Stimulated activated CD4-positive, alpha-beta T cell treated with anti-CD3 and anti-CD28 coated beads, Interleukin-2, amount 100 ng/mL, for 48 hours (primary cell): ENCODE measurements around the gene PITPNC1.
"Not testable (repeated sequence)": the region's sequence is repeated elsewhere in the genome, so short reads cannot be mapped to it uniquely, and the experiment has no call there.

Experiments used
- DNase-seq, 2 donors: peaks; one replicate each; pipeline ENCODE4 v3.0.0-alpha.2; 2020

The PITPNC1 gene

DNA sequence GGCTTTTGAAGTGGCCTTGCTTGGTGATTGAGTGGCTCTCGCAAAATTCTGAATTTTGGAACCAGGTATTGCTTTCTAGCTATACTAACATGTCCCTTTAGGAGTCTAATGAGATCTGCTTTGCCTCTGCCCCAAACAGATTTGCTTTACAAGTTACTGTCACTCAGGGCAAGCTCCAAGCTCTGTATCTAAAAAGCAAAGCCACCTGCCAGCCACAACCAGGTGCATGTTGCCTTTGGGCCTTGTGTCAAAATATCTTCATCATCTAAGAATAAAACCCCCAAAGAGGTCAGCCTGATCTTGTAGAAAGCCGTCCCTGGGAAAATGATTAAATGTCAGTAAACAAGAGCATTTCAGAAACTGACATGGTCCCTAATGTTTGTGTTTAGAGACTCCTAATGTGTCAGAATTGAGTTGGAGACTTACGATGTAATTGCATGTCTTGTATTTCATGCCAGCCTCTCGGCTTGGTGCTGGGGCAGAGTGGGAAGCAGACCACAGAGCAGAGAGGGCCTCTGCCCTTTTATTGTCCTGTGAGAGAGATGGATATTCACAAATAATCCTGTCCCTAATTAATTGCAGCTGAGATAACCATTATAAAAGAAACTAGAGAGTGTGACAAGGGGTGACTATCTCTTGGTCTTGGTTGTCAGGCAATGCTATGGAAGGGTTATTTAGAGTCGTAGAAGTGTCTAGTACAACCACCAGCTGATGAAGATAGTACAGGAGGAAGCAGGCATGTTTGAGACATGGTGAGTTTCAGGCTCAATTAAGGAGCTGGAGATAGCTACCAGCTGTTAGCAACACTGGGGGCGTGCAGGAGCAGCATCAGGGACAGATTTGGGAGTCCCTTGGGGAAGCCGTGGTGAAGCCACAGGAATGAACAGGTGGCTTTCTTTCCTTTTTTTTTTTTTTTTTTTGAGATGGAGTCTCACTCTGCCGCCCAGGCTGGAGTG is 90.7 kb downstream of the PITPNC1 start:
- DNase-seq: no peak

DNA sequence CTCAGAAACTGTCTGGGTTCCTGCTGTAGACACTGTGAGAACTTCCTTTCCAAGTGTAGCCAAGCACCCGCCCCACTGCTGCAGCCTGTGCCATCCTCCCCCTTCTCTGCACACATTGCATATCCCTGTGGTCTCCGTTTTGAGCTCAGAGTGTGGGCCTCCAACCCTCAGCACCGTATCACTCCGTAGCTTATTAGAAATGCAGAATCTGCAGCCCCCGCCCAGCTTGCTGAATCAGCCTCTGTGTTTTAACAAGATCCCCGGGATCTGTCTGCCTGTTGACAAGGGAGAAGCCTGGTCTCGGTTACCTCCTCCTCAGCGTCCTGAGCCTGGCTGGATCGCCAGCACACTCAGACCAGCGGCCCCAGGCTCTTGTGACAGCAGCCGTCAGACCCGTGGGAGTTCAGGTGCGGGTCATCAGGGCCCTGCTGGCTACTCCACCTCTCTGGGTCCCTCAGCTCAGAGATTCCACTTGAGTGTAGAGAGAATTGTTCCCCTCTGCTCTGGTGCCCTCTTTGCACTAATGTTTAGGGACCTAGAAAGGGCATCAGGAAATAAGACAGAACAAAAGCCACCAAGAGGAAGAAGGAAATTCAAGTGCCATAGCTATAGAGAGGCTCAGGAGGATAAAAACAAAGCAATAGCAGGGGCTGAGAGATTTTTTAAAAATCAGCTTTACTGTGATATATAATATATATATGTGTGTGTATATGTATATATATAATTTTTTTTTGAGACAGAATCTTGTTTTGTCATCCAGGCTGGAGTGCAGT is 92.3 kb downstream of the PITPNC1 start:
- peak in 1 of 2 donors; percentile 33 for DNase-seq

DNA sequence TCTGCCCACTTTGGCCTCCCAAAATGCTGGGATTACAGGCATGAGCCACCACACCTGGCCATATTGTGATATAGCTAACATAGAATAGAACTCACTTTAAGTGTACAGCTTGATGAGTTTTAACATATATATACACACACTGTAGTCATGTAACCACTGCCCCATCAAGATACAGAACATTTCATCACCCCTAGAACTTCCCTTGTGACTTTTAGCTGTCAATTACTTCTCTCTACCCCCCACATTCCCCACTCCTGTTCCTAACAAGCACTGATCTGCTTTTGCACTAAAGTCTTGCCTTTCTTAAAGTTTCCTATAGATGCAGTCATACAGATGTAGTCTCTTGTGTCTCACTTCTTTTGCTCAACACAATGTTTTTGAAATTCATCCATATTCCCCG is 93.1 kb downstream of the PITPNC1 start:
- no peak for DNase-seq

DNA sequence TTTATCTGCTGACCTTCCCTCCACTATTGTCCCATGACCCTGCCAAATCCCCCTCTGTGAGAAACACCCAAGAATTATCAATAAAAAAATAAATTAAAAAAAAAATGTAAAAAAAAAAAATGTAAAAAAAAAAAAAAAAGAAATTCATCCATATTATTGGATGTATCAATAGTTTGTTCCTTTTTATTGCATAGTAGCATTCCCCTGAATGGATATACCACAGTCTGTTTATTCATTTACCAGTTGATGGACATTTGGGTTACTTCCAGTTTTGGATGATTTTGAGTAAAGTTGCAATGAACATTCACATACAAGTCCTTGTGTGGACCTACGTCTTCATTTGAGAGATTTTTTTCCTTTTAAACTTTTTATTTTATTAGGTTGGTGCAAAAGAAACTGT is 94.0 kb downstream of the PITPNC1 start:
- no peak for DNase-seq

DNA sequence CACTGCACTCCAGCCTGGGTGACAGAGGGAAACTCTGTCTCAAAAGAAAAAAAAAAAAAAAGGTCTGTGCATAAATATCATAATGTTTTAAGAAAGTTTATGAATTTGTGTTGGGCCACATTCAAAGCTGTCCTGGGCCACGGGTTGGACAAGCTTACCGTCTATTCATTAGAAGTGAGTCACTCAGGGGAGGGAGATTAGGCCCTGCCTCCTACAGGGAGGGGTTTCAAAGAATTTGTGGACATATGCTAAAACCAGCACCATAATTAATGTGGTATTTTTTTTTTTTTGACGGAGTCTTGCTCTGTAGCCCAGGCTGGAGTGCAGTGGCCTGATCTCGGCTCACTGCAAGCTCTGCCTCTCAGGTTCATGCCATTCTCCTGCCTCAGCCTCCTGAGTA is 95.5 kb downstream of the PITPNC1 start:
- DNase-seq: not testable (repeated sequence)

DNA sequence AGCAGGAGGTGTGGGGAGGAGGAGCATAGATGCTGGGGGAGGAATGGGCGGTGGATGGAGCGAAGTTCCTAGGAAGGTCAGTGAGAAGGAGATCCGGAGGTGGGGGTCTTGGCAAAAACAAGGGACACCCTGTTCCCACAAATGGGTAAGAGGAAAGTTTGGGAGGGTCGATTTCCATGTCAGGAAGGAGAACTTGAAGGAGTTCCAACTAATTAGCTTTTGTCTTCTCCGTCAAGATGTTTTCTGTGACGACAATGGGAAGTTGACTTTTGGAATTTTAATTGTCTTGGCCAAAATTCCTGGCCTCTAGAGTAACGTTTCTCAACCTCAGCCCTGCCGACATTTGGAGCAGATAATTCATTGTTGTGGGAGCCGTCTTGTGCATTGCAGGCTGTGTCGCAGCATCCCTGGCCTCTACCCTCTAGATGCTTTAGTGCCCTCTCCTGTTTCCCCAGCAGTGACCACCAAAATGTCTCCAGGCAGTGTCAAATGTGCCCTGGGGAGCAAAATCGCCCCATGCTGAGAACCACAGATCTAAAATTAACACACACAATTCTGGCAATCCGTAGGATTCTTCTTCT is 97.1 kb downstream of the PITPNC1 start:
- DNase-seq: no peak

DNA sequence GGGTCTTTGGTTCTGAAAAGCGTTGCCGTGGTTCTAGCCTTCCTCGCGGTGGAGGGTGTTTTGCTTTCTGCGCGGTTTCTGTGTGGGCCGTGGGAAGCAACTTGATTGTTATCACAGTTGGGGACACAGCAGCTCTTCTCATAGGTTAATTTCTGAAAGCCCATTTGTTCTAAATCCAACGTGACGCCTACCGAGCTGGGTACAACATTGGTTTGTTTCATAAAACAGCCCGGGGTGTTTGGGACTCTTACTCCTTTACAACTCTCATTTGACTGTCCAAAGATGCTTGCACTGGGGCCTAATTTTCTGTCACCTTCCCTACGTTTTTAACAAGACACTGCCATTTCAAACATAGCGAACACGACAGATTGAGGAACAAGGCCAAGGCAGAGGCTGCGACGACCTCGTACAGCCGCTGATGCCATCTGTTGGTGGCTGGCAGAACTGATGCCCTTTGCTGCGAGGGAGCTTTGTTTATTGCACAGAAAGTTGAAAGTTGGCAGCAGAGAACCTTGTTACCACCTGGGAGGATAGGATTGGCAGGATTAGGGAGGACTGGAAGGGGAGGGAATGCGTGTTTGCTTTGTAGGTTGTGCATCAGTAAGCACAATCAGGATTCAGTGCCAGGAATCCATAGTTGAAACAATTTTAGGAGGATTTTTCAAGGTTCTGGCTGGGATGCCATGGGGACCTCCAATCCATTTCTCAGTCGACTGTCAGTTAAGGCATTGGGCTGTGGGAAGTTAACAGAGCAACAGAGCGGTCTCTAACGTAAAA is 98.3 kb downstream of the PITPNC1 start:
- DNase-seq: peak; percentile 74 to 77

DNA sequence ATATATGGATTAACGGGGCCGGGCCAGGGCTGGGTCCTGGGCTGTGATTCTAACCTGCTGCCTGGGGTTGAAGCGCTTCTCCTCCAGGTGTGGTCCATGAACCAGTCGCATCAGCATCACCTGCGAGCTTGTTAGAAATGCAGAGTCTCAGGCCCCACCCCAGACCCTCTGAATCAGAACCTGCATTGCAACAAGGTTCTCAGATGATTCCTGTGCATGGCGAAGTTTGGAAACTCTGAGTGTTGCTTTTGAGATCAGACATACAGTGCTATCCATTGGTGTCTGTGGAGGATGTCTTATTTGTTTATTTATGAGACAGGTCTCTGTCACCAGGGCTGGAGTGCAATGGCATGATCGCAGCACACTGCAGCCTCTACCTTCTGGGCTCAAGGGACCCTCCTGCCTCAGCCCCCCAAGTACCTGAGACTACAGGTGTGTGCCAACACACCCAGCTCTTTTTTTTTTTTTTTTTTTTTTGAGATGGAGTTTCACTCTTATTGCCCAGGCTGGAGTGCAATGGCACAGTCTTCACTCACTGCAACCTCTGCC is 99.8 kb downstream of the PITPNC1 start:
- no peak for DNase-seq

DNA sequence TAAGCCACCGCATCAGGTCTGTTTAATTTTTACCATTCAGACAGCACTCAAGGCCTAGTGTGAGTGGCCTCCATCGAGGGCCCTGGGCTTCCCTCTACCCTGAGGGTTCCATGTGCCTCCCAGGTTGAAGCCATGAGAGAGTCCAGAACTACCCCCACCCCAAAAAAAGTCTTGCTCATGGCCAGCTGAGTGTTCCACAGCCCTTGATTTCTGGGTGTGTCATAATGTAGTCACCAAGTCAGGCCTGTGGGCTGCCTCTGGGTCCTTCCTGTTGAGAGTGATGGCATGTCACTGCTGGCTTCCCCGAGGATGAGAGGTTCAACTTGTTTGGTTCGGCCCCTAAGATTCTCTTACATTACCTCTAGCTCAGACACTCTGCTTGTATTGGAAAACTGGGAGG is 100.6 kb downstream of the PITPNC1 start:
- peak; percentile 46 to 47 for DNase-seq

DNA sequence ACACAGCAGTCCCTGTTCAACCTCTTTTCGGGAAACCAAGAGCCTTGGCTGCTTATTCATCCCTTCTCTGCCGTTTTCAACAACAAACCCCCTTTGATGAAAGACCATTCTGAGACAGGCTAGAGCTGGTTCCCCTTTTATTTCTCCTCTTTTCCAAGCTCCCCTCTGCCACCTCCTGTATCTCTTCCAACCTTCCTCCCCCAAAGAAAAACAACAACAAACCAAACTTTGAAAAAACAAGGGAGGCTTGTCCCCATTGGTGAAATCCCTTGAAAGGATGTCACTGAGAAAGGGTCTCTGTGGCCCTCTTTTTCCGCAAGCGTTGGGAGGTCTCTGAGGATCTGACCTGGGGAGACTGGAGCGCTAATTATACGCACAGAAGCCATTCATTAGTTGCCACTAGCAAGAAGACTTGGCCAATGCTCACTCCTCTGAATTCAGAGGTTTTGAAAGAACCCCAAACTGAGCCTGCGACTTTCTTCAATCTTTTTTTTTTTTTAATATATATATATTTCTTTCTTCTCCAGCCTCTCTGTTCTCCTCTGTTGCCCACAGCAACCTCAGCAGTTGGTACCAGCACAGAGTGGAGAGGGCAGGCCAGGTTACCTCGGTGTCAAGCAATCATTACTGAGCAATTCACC is 101.4 kb downstream of the PITPNC1 start:
- DNase-seq: no peak

DNA sequence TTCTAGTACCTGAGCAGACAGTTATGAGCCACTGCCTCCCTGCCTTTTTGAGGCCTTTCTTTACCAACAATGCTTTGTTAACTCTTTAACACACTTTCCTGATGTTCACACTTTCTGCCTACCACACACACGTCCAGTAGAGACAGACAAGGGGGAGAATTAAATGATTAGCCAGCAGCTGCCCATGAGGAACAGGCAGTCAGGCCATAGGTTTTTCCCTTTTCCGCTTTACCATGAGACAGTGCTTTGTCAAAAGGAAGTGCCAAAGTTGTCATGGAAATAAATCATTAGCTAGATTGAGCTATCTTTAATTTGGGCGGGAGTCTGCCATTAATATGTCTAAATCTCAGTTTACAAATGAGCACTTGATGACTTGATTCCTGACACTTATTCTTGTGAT is 102.1 kb downstream of the PITPNC1 start:
- DNase-seq: no peak

DNA sequence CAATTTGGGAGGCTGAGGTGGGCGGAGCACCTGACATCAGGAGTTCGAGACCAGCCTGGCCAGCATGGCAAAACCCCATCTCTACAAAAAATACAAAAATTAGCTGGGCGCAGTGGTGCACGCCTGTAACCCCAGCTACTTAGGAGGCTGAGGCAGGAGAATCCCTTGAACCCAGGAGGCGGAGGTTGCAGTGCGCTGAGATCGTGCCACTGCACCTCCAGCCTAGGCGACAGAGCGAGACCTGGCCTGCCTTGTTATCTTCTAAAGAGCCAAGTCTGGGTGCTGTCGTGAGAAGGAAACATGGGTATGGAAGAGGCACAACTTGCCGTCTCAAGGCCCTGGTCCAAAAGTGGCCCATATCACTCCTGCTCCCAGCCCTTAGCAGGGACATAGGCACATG is 103.9 kb downstream of the PITPNC1 start:
- not testable (repeated sequence) for DNase-seq

DNA sequence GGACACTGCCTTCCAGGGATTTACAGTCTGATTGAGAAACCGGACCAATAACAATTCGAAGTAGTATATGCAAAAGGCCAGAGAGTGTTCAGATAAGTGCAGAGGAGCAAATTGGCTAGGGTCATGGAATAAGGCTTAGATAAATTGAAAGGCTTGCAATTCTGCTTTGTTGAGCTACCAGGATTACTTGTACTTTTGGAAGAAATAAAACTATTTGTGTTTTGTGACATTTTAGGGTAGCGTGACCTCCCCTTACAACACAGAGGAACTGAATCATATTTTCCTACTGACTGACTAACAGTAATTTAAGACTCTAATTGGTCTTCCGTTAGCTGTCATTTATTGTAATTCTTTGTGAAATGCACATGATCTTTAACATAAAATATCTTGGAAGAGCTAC is 104.7 kb downstream of the PITPNC1 start:
- no peak for DNase-seq

DNA sequence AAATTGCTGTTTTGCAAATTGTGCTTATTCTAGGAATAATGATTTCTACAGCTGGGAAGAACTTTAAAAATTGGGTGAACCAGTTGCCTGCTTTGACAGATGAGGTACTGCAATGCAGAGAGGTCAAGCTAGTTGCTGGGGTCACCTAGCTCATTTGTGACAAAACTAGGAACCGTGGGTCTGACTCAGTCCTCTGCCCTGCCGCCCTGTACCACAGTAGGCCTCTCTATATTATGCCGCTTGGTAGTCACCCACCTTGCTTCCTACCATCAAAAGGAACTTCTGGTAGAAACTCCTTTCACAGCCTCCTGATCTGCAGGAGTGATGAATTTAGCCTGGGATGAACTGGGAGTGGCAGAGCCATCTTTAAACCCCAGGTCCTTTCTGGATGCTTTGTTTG is 105.7 kb downstream of the PITPNC1 start:
- DNase-seq: no peak

DNA sequence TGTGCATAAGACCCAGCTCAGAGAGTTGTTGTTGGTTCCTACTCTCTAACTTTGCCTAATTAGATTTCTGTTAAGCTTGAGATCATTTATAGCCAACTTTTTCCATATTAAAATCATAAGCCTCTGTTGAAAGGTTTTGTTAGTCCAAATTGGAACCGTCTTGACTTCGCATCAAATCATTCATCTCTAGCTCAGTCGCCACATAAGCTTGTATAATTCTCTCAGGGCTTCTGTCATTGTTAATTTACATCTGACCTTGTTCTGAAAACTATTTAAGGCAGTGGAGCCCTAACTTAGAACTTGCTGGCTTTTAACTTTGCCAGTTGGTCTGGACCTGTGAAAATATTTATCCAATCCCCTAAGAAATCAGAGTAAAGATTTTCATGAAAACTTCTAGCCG is 107.2 kb downstream of the PITPNC1 start:
- no peak for DNase-seq

DNA sequence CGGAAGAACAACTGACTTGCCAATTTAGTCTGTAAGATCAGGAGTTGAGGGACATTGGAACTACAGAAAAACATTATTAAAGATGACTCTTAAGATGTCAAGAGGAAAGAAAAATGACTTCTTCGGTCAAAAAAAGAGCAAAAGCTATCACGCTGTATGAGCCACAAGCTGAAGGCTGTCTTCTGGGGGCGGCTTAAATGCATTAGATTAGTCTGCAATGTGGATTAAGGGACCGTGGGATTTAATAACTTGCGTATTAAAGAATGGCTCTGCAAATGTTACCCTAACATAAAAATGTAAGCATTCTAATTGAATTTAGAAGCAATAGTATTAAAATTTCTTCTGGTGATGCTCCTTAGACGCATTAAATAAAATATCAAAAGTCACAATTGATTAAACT is 108.6 kb downstream of the PITPNC1 start:
- DNase-seq: no peak

DNA sequence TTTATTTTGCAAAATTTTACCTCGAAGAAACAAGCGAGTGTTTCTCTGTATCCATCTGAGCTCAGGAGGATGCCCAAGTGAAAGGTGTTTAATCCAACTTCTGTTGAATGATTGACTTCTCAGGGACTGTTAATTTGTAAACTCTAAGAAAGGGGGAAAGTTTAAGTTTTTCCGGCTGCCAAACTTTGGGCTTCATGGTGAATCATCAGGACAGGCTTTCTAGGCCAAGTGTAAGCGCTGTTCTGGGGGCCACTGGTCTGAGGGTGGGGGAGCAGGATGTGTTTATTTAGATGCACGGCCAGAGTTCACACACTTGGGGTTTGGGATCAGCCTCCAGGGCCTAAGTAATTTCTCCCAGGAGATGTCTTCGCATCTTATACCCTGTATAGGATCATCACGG is 110.4 kb downstream of the PITPNC1 start:
- no peak for DNase-seq

DNA sequence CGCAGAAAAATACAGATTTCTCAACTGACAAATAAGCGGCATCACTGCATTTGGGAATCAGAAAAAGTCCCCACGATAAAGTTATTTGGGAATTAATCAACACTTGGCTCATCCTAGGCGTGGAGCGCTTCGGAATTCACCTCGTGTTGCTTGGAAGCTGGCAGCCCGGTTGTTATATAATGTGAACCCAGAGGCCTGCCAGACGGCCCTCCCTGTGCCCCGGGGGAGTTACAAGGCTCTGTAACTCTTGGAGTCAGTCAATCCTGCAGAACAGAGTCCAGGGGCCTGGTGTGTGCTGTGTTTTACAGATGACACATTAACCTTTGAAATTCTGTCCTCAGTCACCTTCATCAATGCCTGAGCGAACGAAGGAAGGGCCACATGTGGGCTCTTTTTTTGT is 111.1 kb downstream of the PITPNC1 start:
- DNase-seq: no peak

DNA sequence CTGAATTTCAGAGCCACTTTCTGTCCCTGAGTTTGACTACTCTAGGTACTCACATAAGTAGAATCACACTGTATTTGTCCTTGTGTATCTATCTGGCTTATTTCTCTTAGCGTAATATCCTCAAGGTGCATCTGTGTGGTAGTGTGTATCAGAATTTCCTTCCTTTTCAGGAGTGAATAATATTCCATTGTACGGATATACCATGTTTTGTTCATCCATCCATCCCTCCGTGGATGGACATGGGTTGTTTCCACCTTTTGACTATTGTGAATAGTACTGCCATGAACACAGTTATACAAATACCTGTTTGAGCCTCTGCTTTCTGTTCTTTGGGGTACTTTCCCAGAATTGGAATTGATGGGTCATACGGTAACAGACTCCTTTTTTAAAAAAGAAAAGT is 111.7 kb downstream of the PITPNC1 start:
- no peak for DNase-seq

DNA sequence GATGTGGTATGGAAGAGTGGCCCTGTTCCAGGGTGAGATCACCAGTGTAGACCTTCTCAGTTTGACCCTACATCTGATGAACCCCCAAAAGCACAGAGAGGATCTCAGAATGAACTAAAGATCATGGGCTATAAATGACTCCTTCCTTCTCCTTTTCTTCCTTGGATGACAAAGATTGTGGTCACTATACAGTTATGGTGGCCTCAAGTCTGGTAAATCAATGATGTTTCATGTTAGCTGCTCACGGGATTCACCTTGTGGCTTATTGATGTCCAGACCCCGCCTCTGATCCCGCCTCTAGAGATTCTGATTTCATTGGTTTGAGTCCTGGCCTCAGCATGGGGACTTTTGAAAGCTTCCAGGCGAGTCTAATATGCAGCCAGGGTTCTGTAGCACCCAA is 112.2 kb downstream of the PITPNC1 start:
- DNase-seq: no peak

DNA sequence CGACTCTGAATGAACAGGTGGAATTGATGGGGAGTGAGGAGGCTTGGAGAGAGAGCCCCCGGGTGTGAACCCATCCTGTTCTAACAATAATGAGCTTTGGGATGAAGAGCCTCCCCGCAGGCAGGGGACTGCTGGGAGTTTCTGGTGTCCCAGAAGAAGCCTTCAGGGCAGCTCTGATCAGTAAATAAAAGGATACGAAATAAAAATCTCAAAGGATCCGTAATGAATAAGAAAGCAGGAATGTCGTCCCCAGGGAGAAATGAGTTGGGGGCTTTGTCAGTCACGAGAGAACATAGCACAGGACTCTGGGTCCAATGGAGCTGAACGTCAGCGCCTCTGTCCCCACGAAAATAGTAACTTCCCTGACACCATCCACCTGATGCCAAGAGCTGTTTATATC is 113.4 kb downstream of the PITPNC1 start:
- DNase-seq: no peak
